Muscle layer of colon (tissue), 2 donors: ENCODE measurements around the gene ZBTB33.

Source experiments
- H3K27ac ChIP-seq: one replicate; pipeline ENCODE4 v1.7.0; 2013; ENCODE audit warnings: low read depth, mild to moderate bottlenecking, low read length, moderate library complexity
- H3K27me3 ChIP-seq, 2 donors: one replicate each; pipeline ENCODE4 v1.7.0; 2013; ENCODE audit warnings: low read length in 2 of 2, mild to moderate bottlenecking in 2 of 2; ENCODE audit not compliant: insufficient read depth in 2 of 2, control insufficient read depth in 1 of 2
- H3K36me3 ChIP-seq: one replicate; pipeline ENCODE4 v1.7.0; 2013; ENCODE audit warnings: mild to moderate bottlenecking, low read length; ENCODE audit not compliant: insufficient read depth
- H3K4me1 ChIP-seq: one replicate; pipeline ENCODE4 v1.7.0; 2013; ENCODE audit warnings: mild to moderate bottlenecking, low read length; ENCODE audit not compliant: insufficient read depth
- H3K4me3 ChIP-seq, 2 donors: one replicate each; pipeline ENCODE4 v1.7.0; 2013; ENCODE audit warnings: low read length in 2 of 2, low read depth in 1 of 2, mild to moderate bottlenecking in 1 of 2, moderate library complexity in 1 of 2
- H3K9ac ChIP-seq: one replicate; pipeline ENCODE4 v1.7.0; 2013; ENCODE audit warnings: low read length
- H3K9me3 ChIP-seq: one replicate; pipeline ENCODE4 v1.7.0; 2013; ENCODE audit warnings: mild to moderate bottlenecking, low read length
- donor health status: abdominal sarcoma.
- donor health status: Adenocarcinoma of cecum.

The ZBTB33 gene

DNA sequence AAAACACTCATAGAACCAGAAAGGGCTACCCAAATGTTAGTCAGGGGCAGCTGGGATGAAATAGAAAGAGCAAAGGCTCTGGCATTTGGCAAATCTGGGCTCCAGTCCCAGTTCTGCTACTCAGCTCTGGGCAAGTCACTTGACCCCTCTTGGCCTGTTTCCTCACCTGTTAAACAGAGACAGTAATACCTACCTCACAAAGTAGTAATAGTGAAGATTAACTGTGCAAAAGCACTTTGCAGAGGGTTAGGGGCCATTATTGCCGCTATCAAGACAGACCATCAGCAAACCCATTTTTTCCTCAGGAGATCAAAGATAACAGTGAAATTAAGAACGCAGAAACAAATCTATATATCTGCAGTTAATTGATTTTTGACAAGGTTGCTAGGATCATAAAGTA lies 20.6 kb downstream of the ZBTB33 start:
- Histone ChIP-seq H3K9me3 (no peaks in the 10 kb centered on the region), H3K4me3 (no peak overlapping the region), H3K9ac (no peak overlapping the region), H3K36me3 (no peaks in the 10 kb centered on the region), H3K27ac (no peak overlapping the region), H3K27me3 (peaks cover 0 to 6% of the 10 kb centered on the region in 2 donors), H3K4me1 (peaks cover 12% of the 10 kb centered on the region)

DNA sequence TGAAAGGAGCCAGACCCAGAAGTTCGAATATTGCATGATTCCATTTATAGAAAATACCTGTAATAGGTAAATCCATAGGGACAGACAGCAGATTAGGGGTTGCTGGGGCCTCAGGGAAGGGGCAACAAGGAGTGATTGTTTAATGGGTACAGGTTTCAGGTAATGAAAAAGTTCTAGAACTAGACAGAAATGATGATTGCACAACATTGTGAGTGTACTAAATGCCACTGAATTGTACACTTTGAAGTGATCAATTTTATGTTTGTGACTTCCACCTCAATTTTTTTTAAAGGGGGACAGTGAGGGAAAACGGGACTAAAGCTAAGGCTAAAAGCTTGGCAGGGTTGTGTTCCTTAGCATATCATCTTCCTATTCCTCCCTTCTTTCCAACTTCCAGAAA lies 23.5 kb downstream of the ZBTB33 start:
- Histone ChIP-seq H3K4me1 (peaks cover 12% of the 10 kb centered on the region), H3K27ac (no peak overlapping the region), H3K9me3 (no peaks in the 10 kb centered on the region), H3K9ac (no peak overlapping the region), H3K36me3 (no peaks in the 10 kb centered on the region), H3K4me3 (no peak overlapping the region), H3K27me3 (peaks cover 0 to 6% of the 10 kb centered on the region in 2 donors)

DNA sequence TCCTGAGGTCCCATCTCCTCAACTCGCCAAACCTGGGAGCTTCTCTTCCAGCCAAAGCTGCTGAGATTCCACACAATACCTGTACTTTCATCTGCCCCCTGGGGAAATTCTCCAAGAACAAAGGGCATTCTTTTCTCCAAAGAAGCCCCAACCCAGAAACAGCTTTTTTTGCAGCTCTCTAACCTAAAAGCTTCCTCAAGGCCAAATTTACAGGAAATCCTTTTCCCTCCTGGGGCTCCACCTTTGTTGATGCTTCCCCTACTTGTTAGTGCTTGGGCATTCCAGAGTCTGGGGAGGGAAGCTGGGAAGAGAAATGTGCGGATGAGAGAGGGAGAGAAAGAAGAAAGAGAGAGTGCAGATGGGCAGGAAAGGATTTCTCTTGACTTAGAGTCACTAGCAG lies 24.3 kb downstream of the ZBTB33 start:
- Histone ChIP-seq H3K27ac (no peak overlapping the region), H3K27me3 (peaks cover 0 to 6% of the 10 kb centered on the region in 2 donors), H3K36me3 (no peaks in the 10 kb centered on the region), H3K4me1 (peaks cover 6% of the 10 kb centered on the region), H3K4me3 (no peak overlapping the region), H3K9me3 (no peaks in the 10 kb centered on the region), H3K9ac (no peak overlapping the region)

DNA sequence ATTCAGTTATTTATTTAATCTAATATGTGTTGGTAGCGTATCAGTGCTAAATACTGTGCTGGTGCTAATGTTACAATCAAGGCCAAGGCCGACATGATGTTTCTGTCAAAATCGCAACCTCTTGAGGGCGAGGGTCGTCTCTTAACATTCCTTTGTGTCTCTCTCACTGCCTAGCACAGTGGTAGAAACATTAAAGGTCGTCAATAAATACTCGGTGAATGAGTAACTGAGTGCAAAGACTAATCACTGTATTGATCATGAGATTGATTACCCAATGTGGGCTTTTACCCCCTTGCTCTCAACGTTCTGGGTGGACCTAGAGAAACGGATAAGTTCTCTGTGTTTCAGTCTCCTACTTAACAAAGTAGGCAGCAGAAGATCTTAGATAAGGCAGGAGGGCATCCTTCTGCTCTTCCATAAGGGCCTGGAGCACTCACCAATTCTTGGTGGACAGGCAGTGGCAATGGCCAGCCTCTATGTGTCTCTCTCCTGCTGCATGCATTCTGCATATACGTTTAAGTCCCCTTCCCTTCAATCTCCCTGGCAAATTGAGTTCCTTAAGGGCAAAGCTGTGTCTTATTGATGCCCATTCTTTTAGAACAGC lies 30.5 kb downstream of the ZBTB33 start:
- H3K9ac ChIP-seq = no peak overlapping the region
- H3K27me3 ChIP-seq = no peaks in the 10 kb centered on the region
- no peaks in the 10 kb centered on the region for H3K36me3 ChIP-seq
- no peaks in the 10 kb centered on the region for H3K4me1 ChIP-seq
- no peak overlapping the region for H3K4me3 ChIP-seq
- H3K27ac ChIP-seq = no peak overlapping the region
- H3K9me3 ChIP-seq = no peaks in the 10 kb centered on the region

DNA sequence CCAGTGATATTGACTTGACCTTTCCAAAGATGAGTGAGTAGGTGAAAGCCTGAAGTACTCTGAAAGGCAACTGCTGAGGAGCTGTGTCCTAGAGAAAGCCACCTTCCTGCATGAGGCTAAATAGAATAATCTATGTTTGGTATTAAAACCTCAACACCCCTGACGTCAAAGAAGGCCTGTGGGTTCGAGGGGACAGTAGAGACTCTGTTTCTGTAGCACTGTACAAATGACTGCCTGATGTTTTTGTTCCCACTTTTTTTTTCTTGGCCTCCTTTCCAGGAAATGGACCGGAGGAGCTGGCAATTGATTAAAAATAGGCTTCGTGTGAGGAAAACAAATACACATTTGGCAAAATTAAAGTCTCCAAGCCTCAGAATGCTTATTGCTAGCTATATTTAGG lies 31.1 kb downstream of the ZBTB33 start:
- no peaks in the 10 kb centered on the region for H3K36me3 ChIP-seq
- no peaks in the 10 kb centered on the region for H3K9me3 ChIP-seq
- H3K4me3 ChIP-seq = no peak overlapping the region
- no peak overlapping the region for H3K9ac ChIP-seq
- H3K27me3 ChIP-seq = no peaks in the 10 kb centered on the region
- H3K4me1 ChIP-seq = no peaks in the 10 kb centered on the region
- no peak overlapping the region for H3K27ac ChIP-seq

DNA sequence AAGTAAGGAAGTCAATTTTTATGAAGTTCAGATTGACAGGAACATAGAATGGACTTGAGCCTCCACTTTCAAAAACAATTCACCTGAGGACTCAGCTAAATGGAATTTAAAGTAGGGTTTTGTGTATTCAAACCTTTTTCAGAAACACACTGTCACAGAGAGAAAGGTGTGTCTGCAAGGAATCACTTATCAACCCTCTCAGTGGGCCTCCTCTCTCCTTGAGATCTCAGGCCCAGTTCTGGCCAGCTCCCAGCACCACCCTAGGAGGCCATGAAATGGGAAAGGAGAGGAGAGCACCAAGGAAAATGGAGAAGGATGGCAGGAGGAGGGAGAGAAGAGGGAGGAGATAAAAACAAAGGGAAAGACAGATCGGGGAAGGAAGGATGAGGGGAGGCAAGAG lies 32.1 kb downstream of the ZBTB33 start:
- Histone ChIP-seq H3K4me1 (no peaks in the 10 kb centered on the region), H3K9me3 (no peaks in the 10 kb centered on the region), H3K36me3 (no peaks in the 10 kb centered on the region), H3K9ac (no peak overlapping the region), H3K27ac (no peak overlapping the region), H3K27me3 (no peaks in the 10 kb centered on the region), H3K4me3 (no peak overlapping the region)

DNA sequence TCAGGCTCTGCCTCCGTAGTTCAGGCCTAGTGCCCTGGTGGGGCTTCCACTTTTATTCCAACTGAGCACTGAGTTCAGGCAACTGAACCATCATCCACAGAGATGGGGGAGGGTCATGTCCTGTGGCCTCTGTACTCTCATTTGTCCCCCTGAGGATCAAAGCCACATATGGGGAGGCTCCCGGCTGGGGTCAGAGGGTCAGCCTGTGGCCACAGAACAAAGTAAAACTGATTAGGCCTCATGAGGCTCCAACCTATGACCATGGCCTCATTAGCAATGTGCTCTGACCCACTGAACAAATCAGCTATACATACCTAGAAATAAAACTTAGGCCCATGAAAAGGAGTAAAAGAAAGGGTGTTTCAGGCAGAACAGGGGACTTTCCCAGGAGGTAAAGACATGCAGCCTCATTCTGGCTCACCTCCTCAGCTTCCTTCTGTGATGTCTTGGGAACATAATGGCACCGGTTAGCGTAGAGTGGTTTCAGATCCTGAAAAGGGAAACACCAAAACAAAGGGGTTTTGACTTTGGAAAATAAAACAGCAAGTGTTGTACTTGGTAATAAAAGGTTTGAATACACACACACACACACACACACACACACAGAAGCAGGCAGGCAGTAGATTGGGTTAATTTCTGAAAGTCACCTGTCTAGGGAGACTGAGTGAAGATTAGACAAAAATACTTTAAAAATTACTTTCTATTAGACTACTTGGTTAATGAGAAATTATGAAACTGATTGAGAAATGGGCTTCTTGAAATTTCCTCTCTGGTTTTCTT lies 36.3 kb downstream of the ZBTB33 start:
- Histone ChIP-seq H3K4me3 (no peak overlapping the region), H3K36me3 (no peaks in the 10 kb centered on the region), H3K27me3 (peaks cover 0 to 5% of the 10 kb centered on the region in 2 donors), H3K9me3 (no peaks in the 10 kb centered on the region), H3K9ac (no peak overlapping the region), H3K4me1 (no peaks in the 10 kb centered on the region), H3K27ac (no peak overlapping the region)

DNA sequence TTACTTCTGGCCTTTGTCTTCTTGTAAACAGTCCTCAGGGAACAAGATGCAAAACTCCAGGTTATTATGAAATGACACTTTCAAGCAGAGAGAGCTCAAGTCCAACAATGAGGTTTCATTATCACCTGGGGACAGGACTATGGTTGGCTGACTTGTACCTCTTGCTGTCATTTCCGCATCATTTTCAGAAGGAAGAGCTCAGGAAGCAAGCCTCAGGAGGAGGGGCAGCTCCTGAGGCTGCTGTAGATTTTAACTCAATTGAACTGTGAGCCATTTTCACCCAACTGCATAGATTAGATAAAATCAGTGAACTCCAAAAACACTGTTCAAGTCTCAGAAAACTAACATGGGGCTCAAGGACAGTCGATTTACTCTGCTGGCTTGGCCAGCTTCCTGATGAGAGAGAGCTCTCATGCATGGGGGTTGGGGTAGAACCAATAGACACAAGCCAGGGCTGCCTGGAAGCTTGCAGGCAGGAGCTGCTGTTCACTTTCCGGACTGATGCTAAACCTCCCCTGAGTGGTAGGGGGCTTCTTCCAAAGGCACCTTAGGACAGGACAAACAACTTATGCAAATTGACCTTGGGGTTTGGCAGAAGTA lies 37.0 kb downstream of the ZBTB33 start:
- no peak overlapping the region for H3K9ac ChIP-seq
- H3K9me3 ChIP-seq = no peaks in the 10 kb centered on the region
- H3K4me3 ChIP-seq = no peak overlapping the region
- H3K36me3 ChIP-seq = no peaks in the 10 kb centered on the region
- H3K4me1 ChIP-seq = no peaks in the 10 kb centered on the region
- peaks cover 0 to 5% of the 10 kb centered on the region in 2 donors for H3K27me3 ChIP-seq
- no peak overlapping the region for H3K27ac ChIP-seq

DNA sequence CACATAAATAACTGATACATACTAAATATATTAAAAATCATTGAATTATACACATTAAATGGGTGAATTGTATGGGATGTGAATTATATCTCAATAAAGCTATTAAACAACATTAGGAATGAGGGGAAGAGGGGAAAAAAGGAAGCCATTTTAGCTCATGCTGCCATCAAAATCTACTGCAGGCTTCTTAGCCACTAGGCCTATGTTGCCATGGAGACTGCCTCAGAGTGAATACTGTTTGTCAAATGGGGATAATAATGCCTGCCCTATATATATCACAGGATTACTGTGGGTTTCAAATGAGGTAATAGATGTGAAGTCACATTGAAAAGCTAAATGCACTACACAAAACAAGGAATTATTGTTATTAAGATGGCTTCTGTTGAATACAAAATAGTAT lies 39.5 kb downstream of the ZBTB33 start:
- Histone ChIP-seq H3K27ac (no peak overlapping the region), H3K9ac (no peak overlapping the region), H3K4me1 (no peaks in the 10 kb centered on the region), H3K27me3 (peaks cover 0 to 5% of the 10 kb centered on the region in 2 donors), H3K9me3 (no peaks in the 10 kb centered on the region), H3K4me3 (no peak overlapping the region), H3K36me3 (no peaks in the 10 kb centered on the region)

DNA sequence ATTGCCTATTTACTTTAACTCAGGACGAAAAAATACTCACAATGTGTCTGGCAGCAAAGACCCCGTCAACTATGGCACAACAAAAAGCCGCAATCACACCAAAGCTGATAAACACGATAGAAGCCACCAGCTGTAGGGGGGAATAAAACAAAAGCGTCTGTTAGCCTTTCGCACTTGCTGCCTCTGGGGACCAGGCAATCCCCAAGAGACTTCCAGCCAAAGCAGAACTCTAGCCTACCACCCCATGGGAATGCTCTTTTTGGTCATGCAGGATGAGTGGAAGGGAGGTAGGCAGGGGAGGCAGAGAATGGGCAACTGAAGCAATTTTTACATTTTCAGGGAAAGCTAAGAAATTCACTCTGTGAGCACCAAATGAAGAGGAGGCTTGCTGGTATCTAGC lies 40.6 kb downstream of the ZBTB33 start:
- no peaks in the 10 kb centered on the region for H3K36me3 ChIP-seq
- H3K9me3 ChIP-seq = no peaks in the 10 kb centered on the region
- H3K4me3 ChIP-seq = no peak overlapping the region
- no peaks in the 10 kb centered on the region for H3K4me1 ChIP-seq
- no peak overlapping the region for H3K27ac ChIP-seq
- no peak overlapping the region for H3K9ac ChIP-seq
- H3K27me3 ChIP-seq = peaks cover 0 to 5% of the 10 kb centered on the region in 2 donors

DNA sequence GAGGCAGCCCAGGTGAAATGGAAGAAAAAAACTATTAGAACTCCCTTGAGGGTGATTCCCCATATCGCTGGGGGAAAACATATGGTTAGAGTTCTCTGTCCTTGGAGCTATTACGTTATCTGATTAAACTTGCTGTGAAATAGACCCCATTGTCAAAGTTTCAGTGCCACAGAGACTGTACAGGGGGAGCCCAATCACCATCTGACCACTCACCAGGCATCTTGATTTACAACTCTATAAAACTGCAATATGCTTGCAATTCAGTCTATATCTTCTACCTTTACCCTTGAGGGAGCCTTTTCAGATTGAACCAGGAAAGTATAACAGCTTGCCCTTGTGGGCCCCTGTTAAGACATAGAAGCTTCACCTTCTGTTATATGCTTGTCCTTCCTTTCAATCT lies 42.4 kb downstream of the ZBTB33 start:
- no peaks in the 10 kb centered on the region for H3K9me3 ChIP-seq
- no peak overlapping the region for H3K27ac ChIP-seq
- H3K36me3 ChIP-seq = no peaks in the 10 kb centered on the region
- H3K9ac ChIP-seq = no peak overlapping the region
- H3K4me1 ChIP-seq = no peaks in the 10 kb centered on the region
- no peak overlapping the region for H3K4me3 ChIP-seq
- H3K27me3 ChIP-seq = peaks cover 0 to 5% of the 10 kb centered on the region in 2 donors
